Caco-2 (cell line): ENCODE data around the gene CAMKK2. TPM values are rescaled to one million over a fixed set of nuclear protein-coding genes. Genes with fewer than 3 reads are reported as not detected.

ENCODE experiments used
- BruUV-seq: library from RNA; stranded (reverse); fragments of 400-500 nt; replicated peaks from 2 replicates; lab custom pipeline; 2021; lab: Mats Ljungman, UMichigan
- CTCF ChIA-PET: fragments of 300-600 bp; sonication (Branson Sonifier 250); formaldehyde crosslinking; loops from one replicate; lab custom pipeline; 2022; ENCODE audit warnings: antibody characterized with exemption; lab: Charles Lee
- POLR2A ChIA-PET: fragments of 300-600 bp; sonication (Branson Sonifier 250); formaldehyde crosslinking; loops from one replicate; lab custom pipeline; 2022; ENCODE audit warnings: antibody characterized with exemption; lab: Charles Lee
- DNase-seq, 2 experiments: peaks; one replicate each; pipeline versions ENCODE4 v3.0.0 to v3.0.0-alpha.2; 2020 to 2022
- H3K27me3 ChIP-seq: replicated peaks from 2 replicates; pipeline ENCODE4 v1.6.0; 2011; ENCODE audit warnings: low read length; ENCODE audit not compliant: control insufficient read depth, insufficient read depth
- H3K36me3 ChIP-seq: 2 replicates; pipeline ENCODE4 v1.5.1; 2011; ENCODE audit warnings: low read length; ENCODE audit not compliant: control insufficient read depth, insufficient read depth
- H3K4me1 ChIP-seq: fragments of 250-450 bp; sonication (Bioruptor Pico); 2 replicates; pipeline ENCODE4 v1.5.1; 2020; ENCODE audit warnings: mild to moderate bottlenecking
- H3K4me3 ChIP-seq: 2 replicates; pipeline ENCODE4 v1.5.1; 2011; ENCODE audit warnings: low read depth, mild to moderate bottlenecking, control low read depth, low read length
- H3K9me3 ChIP-seq: fragments of 250-450 bp; sonication (Bioruptor Pico); 2 replicates; pipeline ENCODE4 v1.5.1; 2020; ENCODE audit warnings: mild to moderate bottlenecking, moderate library complexity
- H3K27ac Mint-ChIP-seq: one replicate; pipeline ENCODE4 v1.8.0; 2022; ENCODE audit warnings: mixed read lengths; ENCODE audit not compliant: unreplicated experiment
- H3K27me3 Mint-ChIP-seq: one replicate; pipeline ENCODE4 v1.8.0; 2022; ENCODE audit warnings: mixed read lengths; ENCODE audit not compliant: insufficient read depth, unreplicated experiment
- H3K36me3 Mint-ChIP-seq: one replicate; pipeline ENCODE4 v1.8.0; 2022; ENCODE audit warnings: mild to moderate bottlenecking, mixed read lengths; ENCODE audit not compliant: insufficient read depth, unreplicated experiment
- H3K4me1 Mint-ChIP-seq: one replicate; pipeline ENCODE4 v1.8.0; 2022; ENCODE audit warnings: low read depth, mixed read lengths; ENCODE audit not compliant: unreplicated experiment
- H3K4me3 Mint-ChIP-seq: one replicate; pipeline ENCODE4 v1.8.0; 2022; ENCODE audit warnings: mild to moderate bottlenecking, moderate library complexity, mixed read lengths; ENCODE audit not compliant: unreplicated experiment
- H3K9me3 Mint-ChIP-seq: one replicate; pipeline ENCODE4 v1.8.0; 2022; ENCODE audit warnings: mixed read lengths; ENCODE audit not compliant: unreplicated experiment
- CTCF ChIP-seq, 2 experiments: fragments of 200-600 bp in 1 of 2; IDR thresholded peaks; 1 replicate in 1 of 2; 2 replicates in 1 of 2; pipeline versions ENCODE4 v1.5.1 to v1.8.0; 2011 to 2022; ENCODE audit warnings: antibody characterized with exemption in 1 of 2, control low read depth in 1 of 2, inconsistent platforms in 1 of 2, low read depth in 1 of 2, low read length in 1 of 2, mild to moderate bottlenecking in 1 of 2, moderate library complexity in 1 of 2; ENCODE audit not compliant: insufficient read depth in 1 of 2, severe bottlenecking in 1 of 2, unreplicated experiment in 1 of 2
- intact Hi-C: fragments of 100-400 bp; cut with micrococcal nuclease; formaldehyde crosslinking; loops from one replicate; pipeline ENCODE4 v1.10.0; 2022; ENCODE audit not compliant: unreplicated experiment
- total RNA-seq: library from RNA; stranded (reverse); gene quantifications from 2 replicates; pipeline ENCODE4 v1.2.3, GENCODE V29; 2022

The CAMKK2 gene
- total RNA-seq, 1 experiment from 2014 or later, result 31.0 TPM

- Mint-ChIP-seq H3K4me3 (no peak overlapping the region), H3K9me3 (no peaks in the 10 kb centered on the region), H3K36me3 (peaks cover 78% of the 10 kb centered on the region), H3K27me3 (no peaks in the 10 kb centered on the region), H3K27ac (no peak overlapping the region), H3K4me1 (peaks cover 6% of the 10 kb centered on the region)
- no peak overlapping the region for H3K4me3 ChIP-seq
- CTCF ChIA-PET, result interaction anchor here (0.6 kb wide), 1 partner anchor 444 kb away, joined by 3 read pairs; no protein-coding TSS in a partner anchor
- no peaks in the 10 kb centered on the region for H3K4me1 ChIP-seq
- no TSS peak for BruUV-seq
- H3K9me3 ChIP-seq, result no peaks in the 10 kb centered on the region
- no peak for DNase-seq
- no peak for TF ChIP-seq CTCF (IDR thresholded peaks at IDR 0.05; ENCODE audit: insufficient read depth in 1 of 2, low read depth in 1 of 2, low read length in 1 of 2, severe bottlenecking in 1 of 2, unreplicated experiment in 1 of 2)
- H3K36me3 ChIP-seq, result peaks cover 2% of the 10 kb centered on the region; the same call in 1 of the 2 replicates
- POLR2A ChIA-PET, result no interaction called here
- intact Hi-C loops, result no loop called here
- H3K27me3 ChIP-seq, result no peaks in the 10 kb centered on the region
These were observed 32.1 kb upstream of the CAMKK2 start for GRCh38 chr12:121328620-121329019.

GRCh38 chr12:121326996-121327674 is 30.6 kb upstream of the CAMKK2 start:
- no peak overlapping the region for H3K4me3 Mint-ChIP-seq
- H3K4me1 Mint-ChIP-seq, result peaks cover 6% of the 10 kb centered on the region
- POLR2A ChIA-PET, result interaction anchor here (0.5 kb wide), 1 partner anchor 31 kb away, joined by 3 read pairs; the partner anchor contains the start of gene CAMKK2
- Histone ChIP-seq H3K4me3 (no peak overlapping the region), H3K36me3 (peaks cover 2% of the 10 kb centered on the region), H3K9me3 (no peaks in the 10 kb centered on the region), H3K27me3 (no peaks in the 10 kb centered on the region), H3K4me1 (no peaks in the 10 kb centered on the region)
- no peaks in the 10 kb centered on the region for H3K27me3 Mint-ChIP-seq
- CTCF ChIA-PET, result no interaction called here
- DNase-seq, result no peak
- H3K9me3 Mint-ChIP-seq, result no peaks in the 10 kb centered on the region
- BruUV-seq, result no TSS peak
- H3K27ac Mint-ChIP-seq, result no peak overlapping the region
- intact Hi-C loops, result no loop called here
- no peak for TF ChIP-seq CTCF (IDR thresholded peaks at IDR 0.05; ENCODE audit: insufficient read depth in 1 of 2, low read depth in 1 of 2, low read length in 1 of 2, severe bottlenecking in 1 of 2, unreplicated experiment in 1 of 2)
- H3K36me3 Mint-ChIP-seq, result peaks cover 77% of the 10 kb centered on the region

GRCh38 chr12:121325922-121326396 is 29.4 kb upstream of the CAMKK2 start:
- no peak for TF ChIP-seq CTCF (IDR thresholded peaks at IDR 0.05; ENCODE audit: insufficient read depth in 1 of 2, low read depth in 1 of 2, low read length in 1 of 2, severe bottlenecking in 1 of 2, unreplicated experiment in 1 of 2)
- intact Hi-C loops, result no loop called here
- Histone ChIP-seq H3K4me3 (no peak overlapping the region), H3K36me3 (peaks cover 2% of the 10 kb centered on the region), H3K27me3 (no peaks in the 10 kb centered on the region), H3K4me1 (no peaks in the 10 kb centered on the region), H3K9me3 (no peaks in the 10 kb centered on the region)
- DNase-seq, result peak in 1 of 2 experiments; percentile 26
- ChIA-PET CTCF (no interaction called here), POLR2A (no interaction called here)
- Mint-ChIP-seq H3K27me3 (no peaks in the 10 kb centered on the region), H3K36me3 (peaks cover 73% of the 10 kb centered on the region), H3K4me3 (no peak overlapping the region), H3K9me3 (no peaks in the 10 kb centered on the region), H3K27ac (no peak overlapping the region), H3K4me1 (peaks cover 6% of the 10 kb centered on the region)
- no TSS peak for BruUV-seq
